ENCODE results near the gene PLPPR4. TPM values are rescaled to one million over a fixed set of nuclear protein-coding genes. Genes with fewer than 3 reads are reported as not detected.

The PLPPR4 gene
- total and polyA plus RNA-seq, 2 of the 4 experiments (the other 2 are of a cell fraction): 4.5 to 7.0 TPM

DNA sequence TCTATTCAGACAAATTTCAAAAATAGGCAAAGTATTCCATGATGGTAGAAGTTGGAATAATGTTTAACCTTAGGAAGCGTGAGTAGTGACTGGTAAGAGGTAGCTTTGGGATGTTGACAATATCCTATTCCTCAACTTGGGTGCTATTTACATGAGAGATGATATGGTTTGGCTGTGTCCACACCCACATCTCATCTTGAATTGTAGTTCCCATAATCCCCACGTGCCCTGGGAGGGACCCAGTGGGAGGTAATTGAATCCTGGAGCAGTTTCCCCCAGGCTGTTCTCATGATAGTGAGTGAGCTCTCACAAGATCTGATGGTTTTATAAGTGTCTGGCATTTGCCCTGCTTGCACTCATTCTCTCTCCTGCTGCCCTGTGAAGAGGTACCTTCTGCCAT lies 67.3 kb downstream of the PLPPR4 start:
- H3K4me2 ChIP-seq (ENCODE audit: low read depth, low read length): no peak overlapping the region
- H3K4me3 ChIP-seq (ENCODE audit: insufficient read depth, low read depth, low read length): no peak overlapping the region
- H3K23ac ChIP-seq (ENCODE audit: low read depth, low read length): no peak overlapping the region
- H2AK5ac ChIP-seq (ENCODE audit: low read depth, low read length): no peak overlapping the region
- H2BK15ac ChIP-seq (ENCODE audit: low read depth, low read length): no peak overlapping the region
- no peak overlapping the region for H2BK20ac ChIP-seq (ENCODE audit: low read depth, low read length)
- H3K9me1 ChIP-seq (ENCODE audit: insufficient read depth, low read length): no peaks in the 10 kb centered on the region
- no peak overlapping the region for H4K5ac ChIP-seq (ENCODE audit: low read depth, low read length)
- TF ChIP-seq, protein P1, sequence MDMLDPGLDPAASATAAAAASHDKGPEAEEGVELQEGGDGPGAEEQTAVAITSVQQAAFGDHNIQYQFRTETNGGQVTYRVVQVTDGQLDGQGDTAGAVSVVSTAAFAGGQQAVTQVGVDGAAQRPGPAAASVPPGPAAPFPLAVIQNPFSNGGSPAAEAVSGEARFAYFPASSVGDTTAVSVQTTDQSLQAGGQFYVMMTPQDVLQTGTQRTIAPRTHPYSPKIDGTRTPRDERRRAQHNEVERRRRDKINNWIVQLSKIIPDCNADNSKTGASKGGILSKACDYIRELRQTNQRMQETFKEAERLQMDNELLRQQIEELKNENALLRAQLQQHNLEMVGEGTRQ (IDR thresholded peaks at IDR 0.05; ENCODE audit: low read depth, low read length): no peak
- TF ChIP-seq, protein P2, sequence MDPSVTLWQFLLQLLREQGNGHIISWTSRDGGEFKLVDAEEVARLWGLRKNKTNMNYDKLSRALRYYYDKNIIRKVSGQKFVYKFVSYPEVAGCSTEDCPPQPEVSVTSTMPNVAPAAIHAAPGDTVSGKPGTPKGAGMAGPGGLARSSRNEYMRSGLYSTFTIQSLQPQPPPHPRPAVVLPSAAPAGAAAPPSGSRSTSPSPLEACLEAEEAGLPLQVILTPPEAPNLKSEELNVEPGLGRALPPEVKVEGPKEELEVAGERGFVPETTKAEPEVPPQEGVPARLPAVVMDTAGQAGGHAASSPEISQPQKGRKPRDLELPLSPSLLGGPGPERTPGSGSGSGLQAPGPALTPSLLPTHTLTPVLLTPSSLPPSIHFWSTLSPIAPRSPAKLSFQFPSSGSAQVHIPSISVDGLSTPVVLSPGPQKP (IDR thresholded peaks at IDR 0.05; ENCODE audit: borderline replicate concordance, low read depth, low read length): no peak
- TF ChIP-seq, protein P3, sequence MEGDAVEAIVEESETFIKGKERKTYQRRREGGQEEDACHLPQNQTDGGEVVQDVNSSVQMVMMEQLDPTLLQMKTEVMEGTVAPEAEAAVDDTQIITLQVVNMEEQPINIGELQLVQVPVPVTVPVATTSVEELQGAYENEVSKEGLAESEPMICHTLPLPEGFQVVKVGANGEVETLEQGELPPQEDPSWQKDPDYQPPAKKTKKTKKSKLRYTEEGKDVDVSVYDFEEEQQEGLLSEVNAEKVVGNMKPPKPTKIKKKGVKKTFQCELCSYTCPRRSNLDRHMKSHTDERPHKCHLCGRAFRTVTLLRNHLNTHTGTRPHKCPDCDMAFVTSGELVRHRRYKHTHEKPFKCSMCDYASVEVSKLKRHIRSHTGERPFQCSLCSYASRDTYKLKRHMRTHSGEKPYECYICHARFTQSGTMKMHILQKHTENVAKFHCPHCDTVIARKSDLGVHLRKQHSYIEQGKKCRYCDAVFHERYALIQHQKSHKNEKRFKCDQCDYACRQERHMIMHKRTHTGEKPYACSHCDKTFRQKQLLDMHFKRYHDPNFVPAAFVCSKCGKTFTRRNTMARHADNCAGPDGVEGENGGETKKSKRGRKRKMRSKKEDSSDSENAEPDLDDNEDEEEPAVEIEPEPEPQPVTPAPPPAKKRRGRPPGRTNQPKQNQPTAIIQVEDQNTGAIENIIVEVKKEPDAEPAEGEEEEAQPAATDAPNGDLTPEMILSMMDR (conservative IDR thresholded peaks at IDR 0.05; ENCODE audit: low read depth, low read length): no peak
- TF ChIP-seq NFE2L2 (IDR thresholded peaks at IDR 0.05; ENCODE audit: low read depth, low read length) (no peak), BHLHE40 (IDR thresholded peaks at IDR 0.05; ENCODE audit: low read depth, low read length) (no peak), RCOR1 (IDR thresholded peaks at IDR 0.05; ENCODE audit: insufficient replicate concordance, low read length) (no peak), SMC3 (IDR thresholded peaks at IDR 0.05; ENCODE audit: low read depth, low read length) (no peak), RFX5 (IDR thresholded peaks at IDR 0.05; ENCODE audit: low read depth, low read length) (no peak), MAZ (IDR thresholded peaks at IDR 0.05; ENCODE audit: borderline replicate concordance, low read depth, low read length) (no peak), RAD21 (IDR thresholded peaks at IDR 0.05; ENCODE audit: low read length) (no peak), POLR2A (IDR thresholded peaks at IDR 0.05; ENCODE audit: low read depth, low read length) (no peak), CEBPB (IDR thresholded peaks at IDR 0.05; ENCODE audit: low read depth, low read length) (no peak), MAFK (IDR thresholded peaks at IDR 0.05; ENCODE audit: low read depth, low read length) (no peak), FOS (IDR thresholded peaks at IDR 0.05; ENCODE audit: low read depth, low read length) (no peak), CHD1 (IDR thresholded peaks at IDR 0.05; ENCODE audit: low read depth, low read length) (no peak), MXI1 (IDR thresholded peaks at IDR 0.05; ENCODE audit: borderline replicate concordance, low read depth, low read length) (no peak)
- H4K8ac ChIP-seq (ENCODE audit: low read depth in 2 of 2, low read length in 2 of 2): no peak overlapping the region
- H4K91ac ChIP-seq (ENCODE audit: insufficient read depth, low read depth, low read length): no peak overlapping the region
- no peak overlapping the region for H3K18ac ChIP-seq (ENCODE audit: low read depth, low read length)
- no peak overlapping the region for H3K9ac ChIP-seq (ENCODE audit: low read depth, low read length)
- H3K14ac ChIP-seq (replicated peaks; ENCODE audit: low read depth, low read length): no peak overlapping the region
- no peaks in the 10 kb centered on the region for H4K20me1 ChIP-seq (ENCODE audit: insufficient read depth, low read length)
- H2BK5ac ChIP-seq (ENCODE audit: low read depth, low read length, poor library complexity, severe bottlenecking): no peak overlapping the region
- DNase-seq: no peak
- no peaks in the 10 kb centered on the region for H3K36me3 ChIP-seq (ENCODE audit: control insufficient read depth, insufficient read depth, low read length)
- H3K79me1 ChIP-seq (ENCODE audit: low read depth in 1 of 2, low read length in 2 of 2): no peaks in the 10 kb centered on the region
- no peaks in the 10 kb centered on the region for H3K9me3 ChIP-seq (ENCODE audit: control insufficient read depth, insufficient read depth, low read length)
- ATAC-seq (ENCODE audit: low read depth): no peak
- H2AK9ac ChIP-seq (replicated peaks; ENCODE audit: low read depth, low read length, poor library complexity): no peak overlapping the region
- ChIA-PET POLR2A (ENCODE audit: unreplicated experiment) (no interaction called here), CTCF (no interaction called here)
- no peak overlapping the region for H3K56ac ChIP-seq (ENCODE audit: extremely low read depth, insufficient read depth, low read length)
- no peaks in the 10 kb centered on the region; the same call in none of the 2 replicates for H3K27me3 ChIP-seq (ENCODE audit: control insufficient read depth, insufficient read depth, low read length)
- dilution Hi-C loops (cut with HindIII; ENCODE audit: low sequenced_read_pairs, unreplicated experiment): no loop called here
- WGBS, 2 experiments (ENCODE audit: extremely low coverage in 2 of 2, insufficient read length in 1 of 2): no CpG with 5 or more reads among the region's 2 CpGs
- H2AFZ ChIP-seq (replicated peaks; ENCODE audit: low read length, poor library complexity): no peak overlapping the region
- H3K4me1 ChIP-seq (ENCODE audit: control insufficient read depth, insufficient read depth, low read length): no peaks in the 10 kb centered on the region
- in situ Hi-C loops (cut with MboI; ENCODE audit: low sequenced_read_pairs): no loop called here
- H3K27ac ChIP-seq (ENCODE audit: insufficient read depth, low read length): no peak overlapping the region
- no TSS peak for BruUV-seq (replicated peaks)
- no peak overlapping the region for H2BK120ac ChIP-seq (ENCODE audit: low read depth, low read length)
- intact Hi-C loops (cut with micrococcal nuclease): no loop called here
- H3K4ac ChIP-seq (ENCODE audit: low read depth, low read length): no peak overlapping the region

All from IMR-90 (cell line).